HG02763 (cell line): Measurements from ENCODE around the gene DPF3.

ENCODE experiments used
- ATAC-seq: cut with Tn5 transposase; IDR thresholded peaks from one replicate; pipeline ENCODE4 v1.9.1; 2021; ENCODE audit warnings: mild to moderate bottlenecking, moderate library complexity; ENCODE audit not compliant: unreplicated experiment

DPF3 gene

GRCh38 chr14:72688990-72689671 is 204.8 kb downstream of the DPF3 start:
- ATAC-seq: no peak

- ATAC-seq: no peak
These were observed 207.1 kb downstream of the DPF3 start for GRCh38 chr14:72686832-72687231.

- ATAC-seq: no peak
These were observed 207.8 kb downstream of the DPF3 start for GRCh38 chr14:72686101-72686500.

- no peak for ATAC-seq
These were observed 208.4 kb downstream of the DPF3 start for GRCh38 chr14:72685456-72685855.

- ATAC-seq: no peak
These were observed 210.1 kb downstream of the DPF3 start for GRCh38 chr14:72683787-72684186.

- ATAC-seq: no peak
These were observed 211.7 kb downstream of the DPF3 start for GRCh38 chr14:72682188-72682587.

- no peak for ATAC-seq
These were observed 212.9 kb downstream of the DPF3 start for GRCh38 chr14:72680853-72681640.

GRCh38 chr14:72679536-72680151 is 214.3 kb downstream of the DPF3 start:
- no peak for ATAC-seq

GRCh38 chr14:72679141-72679535 is 214.8 kb downstream of the DPF3 start:
- no peak for ATAC-seq

- ATAC-seq: no peak
These were observed 215.5 kb downstream of the DPF3 start for GRCh38 chr14:72678356-72678755.

- ATAC-seq: no peak
These were observed 216.2 kb downstream of the DPF3 start for GRCh38 chr14:72677664-72678063.

- no peak for ATAC-seq
These were observed 218.8 kb downstream of the DPF3 start for GRCh38 chr14:72675126-72675525.

GRCh38 chr14:72673179-72673578 is 220.7 kb downstream of the DPF3 start:
- no peak for ATAC-seq

- ATAC-seq: no peak
These were observed 227.3 kb downstream of the DPF3 start for GRCh38 chr14:72666610-72667009.

GRCh38 chr14:72665259-72665658 is 228.6 kb downstream of the DPF3 start:
- ATAC-seq: no peak

GRCh38 chr14:72664651-72665050 is 229.2 kb downstream of the DPF3 start:
- no peak for ATAC-seq

- no peak for ATAC-seq
These were observed 229.8 kb downstream of the DPF3 start for GRCh38 chr14:72663956-72664650.

GRCh38 chr14:72663076-72663487 is 230.8 kb downstream of the DPF3 start:
- ATAC-seq: no peak

GRCh38 chr14:72662214-72662613 is 231.7 kb downstream of the DPF3 start:
- no peak for ATAC-seq

- ATAC-seq: no peak
These were observed 236.5 kb downstream of the DPF3 start for GRCh38 chr14:72657214-72657921.

GRCh38 chr14:72653026-72653425 is 240.9 kb downstream of the DPF3 start:
- ATAC-seq: no peak
